G401.6 (cell line): Measurements from ENCODE around the gene TRMT61A.

Experiments
- FAIRE-seq: peaks from 2 replicates; lab custom pipeline; 2012; peaks lifted over from hg19 to GRCh38; lab: Jason Lieb, UNC

Gene TRMT61A

GRCh38 chr14:103568952-103569351 is 40.0 kb downstream of the TRMT61A start:
- FAIRE-seq = no peak

- FAIRE-seq = no peak
Observed at GRCh38 chr14:103569408-103569807, 40.4 kb downstream of the TRMT61A start.

DNA sequence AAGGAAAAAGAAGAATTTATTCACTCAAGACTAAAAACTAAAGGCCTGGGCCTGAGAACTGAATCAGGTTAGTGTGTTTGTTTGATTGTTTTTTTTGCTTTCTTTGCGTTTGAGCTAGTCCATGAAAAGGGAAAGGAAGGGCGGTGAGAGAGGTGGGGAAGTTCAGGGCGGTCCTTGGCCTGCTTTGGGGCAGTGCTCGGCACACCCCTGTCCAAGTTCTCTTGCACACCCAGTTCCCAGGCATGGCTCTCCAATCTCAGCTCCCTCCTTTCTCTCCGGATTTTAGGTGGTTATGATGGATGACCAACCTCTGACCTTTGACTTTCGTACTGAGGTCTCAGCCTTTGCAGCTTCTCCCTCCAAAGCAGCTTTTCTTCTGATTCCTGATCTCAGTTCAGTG is 45.1 kb downstream of the TRMT61A start:
- FAIRE-seq = no peak

GRCh38 chr14:103574707-103575285 is 45.8 kb downstream of the TRMT61A start:
- FAIRE-seq = no peak

- FAIRE-seq = peak; percentile 82
Observed at GRCh38 chr14:103576371-103577024, 47.5 kb downstream of the TRMT61A start.

GRCh38 chr14:103578401-103579075 is 49.5 kb downstream of the TRMT61A start:
- FAIRE-seq = no peak

DNA sequence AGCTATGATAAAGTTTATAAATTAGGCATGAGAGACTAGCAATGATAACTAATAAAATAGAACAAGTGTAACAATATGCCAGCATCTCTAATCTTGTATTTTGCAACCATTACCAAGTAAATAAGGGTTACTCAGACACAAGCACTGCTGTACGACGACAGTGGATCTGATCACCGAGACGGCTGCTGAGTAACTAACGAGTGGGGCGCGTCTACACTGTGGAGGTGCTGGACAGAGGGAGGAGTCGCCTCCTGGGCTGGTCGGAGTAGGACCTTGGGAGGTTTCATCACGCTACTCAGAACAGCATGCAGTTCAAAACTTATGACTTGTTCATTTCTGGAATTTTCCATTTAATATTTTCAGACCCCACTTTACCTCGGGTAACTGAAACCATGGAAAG is 52.2 kb downstream of the TRMT61A start:
- FAIRE-seq = no peak

DNA sequence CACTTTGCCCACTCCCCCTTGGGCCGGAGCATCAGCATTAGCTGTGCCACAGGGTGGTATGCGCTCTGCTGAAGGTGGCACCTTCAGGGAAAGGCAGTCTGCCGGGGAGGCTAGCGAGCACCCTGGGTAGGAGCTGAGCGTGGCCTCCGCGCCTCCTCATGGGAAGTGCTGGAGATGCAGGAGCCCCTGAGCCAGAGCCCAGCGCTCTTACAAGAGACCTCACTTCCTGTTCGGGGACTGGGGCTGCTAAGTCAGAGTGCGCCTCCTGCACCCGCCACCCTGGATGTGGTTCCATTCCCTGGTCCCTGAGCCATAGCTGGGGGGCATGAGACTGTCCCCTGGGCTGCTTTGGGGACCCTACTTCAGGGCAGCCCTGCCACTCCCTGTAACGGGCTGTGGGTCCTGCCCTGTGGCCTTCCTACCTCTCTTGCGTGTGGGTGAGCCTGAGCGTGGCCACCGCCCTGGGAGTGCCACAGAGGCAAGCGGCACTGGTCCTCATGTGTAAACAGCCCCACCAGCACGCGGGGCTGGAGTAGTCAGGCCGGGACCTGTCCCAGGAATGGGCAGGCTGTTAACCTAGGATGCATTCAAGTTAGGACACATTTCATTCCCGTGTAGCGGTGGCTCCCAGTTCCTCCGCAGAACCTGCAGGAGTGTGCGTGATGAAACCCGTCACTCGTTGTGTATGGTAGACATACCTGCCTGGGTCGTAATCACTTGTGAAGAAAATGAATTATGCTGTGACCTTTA is 53.1 kb downstream of the TRMT61A start:
- no peak for FAIRE-seq

DNA sequence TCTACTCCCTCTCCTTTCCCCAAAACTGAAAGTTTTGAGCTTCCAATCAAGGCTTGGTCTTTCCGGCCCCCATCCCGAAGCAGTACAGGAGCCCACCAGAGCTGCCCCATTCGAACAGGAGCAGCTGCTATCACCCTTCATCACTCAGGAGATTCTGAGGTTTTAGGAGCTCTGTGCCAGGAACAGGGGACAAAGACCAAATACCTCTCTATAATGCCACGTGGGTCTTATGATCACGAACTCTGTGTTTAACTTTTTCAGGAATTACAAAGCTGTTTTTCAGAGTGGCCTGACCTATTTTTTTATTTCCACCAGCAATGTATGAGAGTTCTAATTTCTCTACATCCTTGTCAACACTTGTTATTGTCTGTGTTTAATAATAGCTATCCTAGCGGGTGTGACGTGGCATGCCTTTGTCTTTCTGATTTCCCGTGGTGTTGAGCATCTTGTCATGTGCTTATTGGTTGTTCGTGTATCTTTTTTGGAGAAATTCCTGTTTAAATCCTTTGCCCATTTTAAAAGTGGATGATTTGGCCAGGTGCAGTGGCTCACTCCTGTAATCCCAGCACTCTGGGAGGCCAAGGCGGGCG is 55.4 kb downstream of the TRMT61A start:
- FAIRE-seq = no peak
